Activated CD8-positive, alpha-beta memory T cell treated with anti-CD3 and anti-CD28 coated beads, Interleukin-2, amount 50 U/mL, for 1 hour (primary cell): ENCODE data around the gene ADIRF.
"Not testable (repeated sequence)": the region's sequence is repeated elsewhere in the genome, so short reads cannot be mapped to it uniquely, and the experiment has no call there.

Source experiments
- DNase-seq: peaks from one replicate; pipeline ENCODE4 v3.0.0-alpha.2; 2020; ENCODE audit errors: extremely low read depth

The ADIRF gene

GRCh38 chr10:86978457-86978856, 10.2 kb downstream of the ADIRF start:
- DNase-seq, result not testable (repeated sequence)

- DNase-seq, result no peak
Measured at GRCh38 chr10:86979296-86979818, 11.1 kb downstream of the ADIRF start.

GRCh38 chr10:86979977-86980448, 11.7 kb downstream of the ADIRF start:
- DNase-seq, result no peak

GRCh38 chr10:86981020-86981419, 12.7 kb downstream of the ADIRF start:
- not testable (repeated sequence) for DNase-seq

GRCh38 chr10:86981716-86982115, 13.4 kb downstream of the ADIRF start:
- DNase-seq, result no peak

GRCh38 chr10:86984498-86984897, 16.2 kb downstream of the ADIRF start:
- not testable (repeated sequence) for DNase-seq

- no peak for DNase-seq
Measured at GRCh38 chr10:86988520-86988919, 20.2 kb downstream of the ADIRF start.

- DNase-seq, result not testable (repeated sequence)
Measured at GRCh38 chr10:86991362-86991761, 23.1 kb downstream of the ADIRF start.

- no peak for DNase-seq
Measured at GRCh38 chr10:86992456-86992855, 24.2 kb downstream of the ADIRF start.

- no peak for DNase-seq
Measured at GRCh38 chr10:86992929-86993328, 24.6 kb downstream of the ADIRF start.

- DNase-seq, result not testable (repeated sequence)
Measured at GRCh38 chr10:86999802-87000403, 31.6 kb downstream of the ADIRF start.

- no peak for DNase-seq
Measured at GRCh38 chr10:87000491-87000890, 32.2 kb downstream of the ADIRF start.

GRCh38 chr10:87007124-87007523, 38.8 kb downstream of the ADIRF start:
- DNase-seq, result not testable (repeated sequence)

- not testable (repeated sequence) for DNase-seq
Measured at GRCh38 chr10:87007674-87008073, 39.4 kb downstream of the ADIRF start.

GRCh38 chr10:87008303-87008702, 40.0 kb downstream of the ADIRF start:
- DNase-seq, result not testable (repeated sequence)

- DNase-seq, result not testable (repeated sequence)
Measured at GRCh38 chr10:87009134-87009696, 40.9 kb downstream of the ADIRF start.

- DNase-seq, result not testable (repeated sequence)
Measured at GRCh38 chr10:87013528-87013927, 45.2 kb downstream of the ADIRF start.

- DNase-seq, result not testable (repeated sequence)
Measured at GRCh38 chr10:87014986-87015716, 46.9 kb downstream of the ADIRF start.

GRCh38 chr10:87018127-87018526, 49.8 kb downstream of the ADIRF start:
- DNase-seq, result not testable (repeated sequence)

- DNase-seq, result not testable (repeated sequence)
Measured at GRCh38 chr10:87019066-87019465, 50.8 kb downstream of the ADIRF start.

- DNase-seq, result not testable (repeated sequence)
Measured at GRCh38 chr10:87019504-87019903, 51.2 kb downstream of the ADIRF start.

- not testable (repeated sequence) for DNase-seq
Measured at GRCh38 chr10:87020056-87020455, 51.8 kb downstream of the ADIRF start, which contains the start of gene FAM25A. TSS of gene FAM25A (plus strand) at chr10:87020294. CDS start at chr10:87020325, 31 bp downstream.
